Chondrocyte (in vitro differentiated cells): ENCODE measurements around the gene ODR4. TPM values are rescaled to one million over a fixed set of nuclear protein-coding genes. Genes with fewer than 3 reads are reported as not detected.

ENCODE experiments used
- DNase-seq: peaks from one replicate; pipeline ENCODE4 v3.0.0; 2021; ENCODE audit warnings: mixed read lengths, low spot score
- H3K27ac Mint-ChIP-seq: one replicate; pipeline ENCODE4 v1.8.0; 2021; ENCODE audit warnings: mild to moderate bottlenecking, moderate library complexity, mixed read lengths; ENCODE audit not compliant: unreplicated experiment
- H3K27me3 Mint-ChIP-seq: 2 replicates; pipeline ENCODE4 v1.8.0; 2021; ENCODE audit warnings: low read depth, mixed read lengths
- H3K36me3 Mint-ChIP-seq: 2 replicates; pipeline ENCODE4 v1.8.0; 2021; ENCODE audit warnings: low read depth, mixed read lengths
- H3K4me1 Mint-ChIP-seq: 2 replicates; pipeline ENCODE4 v1.8.0; 2021; ENCODE audit warnings: low read depth, mild to moderate bottlenecking, mixed read lengths
- H3K4me3 Mint-ChIP-seq: one replicate; pipeline ENCODE4 v1.8.0; 2021; ENCODE audit warnings: mild to moderate bottlenecking, moderate library complexity, mixed read lengths; ENCODE audit not compliant: unreplicated experiment
- H3K9me3 Mint-ChIP-seq: 2 replicates; pipeline ENCODE4 v1.8.0; 2021; ENCODE audit warnings: low read depth, mixed read lengths
- CTCF ChIP-seq: fragments of 200-600 bp; sonication (generic); IDR thresholded peaks from 2 replicates; pipeline ENCODE4 v1.5.0; 2021; ENCODE audit warnings: antibody characterized with exemption, mild to moderate bottlenecking, moderate library complexity
- total RNA-seq: library from RNA; stranded (reverse); gene quantifications from 3 replicates; pipeline ENCODE4 v1.2.1, GENCODE V29; 2021

The ODR4 gene
- total RNA-seq, 1 donor from 2014 or later: 16.7 TPM

DNA sequence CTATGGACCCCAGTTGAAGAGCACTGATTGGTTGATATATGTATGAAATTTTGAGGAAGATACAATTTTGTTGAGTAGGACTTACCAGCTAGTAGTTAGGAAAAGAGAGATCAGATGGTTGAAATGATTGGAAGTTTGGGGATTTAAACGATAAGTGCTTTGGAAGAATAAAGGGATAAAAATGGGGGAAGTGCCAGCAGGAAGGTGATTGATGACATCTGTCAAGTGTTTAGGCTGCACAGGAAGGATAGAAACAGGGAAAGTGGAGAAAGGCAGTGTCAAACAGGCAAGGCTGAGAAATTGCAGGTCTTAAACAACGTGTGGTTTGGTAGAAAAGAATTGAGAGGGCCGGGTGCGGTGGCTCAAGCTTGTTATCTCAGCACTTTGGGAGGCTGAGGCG lies 62.9 kb downstream of the ODR4 start:
- DNase-seq: no peak

GRCh38 chr1:186440584-186440983 lies 64.9 kb downstream of the ODR4 start:
- Mint-ChIP-seq H3K27ac (no peak overlapping the region), H3K27me3 (no peaks in the 10 kb centered on the region), H3K4me3 (no peak overlapping the region), H3K9me3 (no peaks in the 10 kb centered on the region), H3K36me3 (no peaks in the 10 kb centered on the region), H3K4me1 (no peaks in the 10 kb centered on the region)
- TF ChIP-seq CTCF: no peak
- no peak for DNase-seq

More for the DNA sequence above, 62.9 kb downstream of the ODR4 start:
- Mint-ChIP-seq H3K4me1 (no peaks in the 10 kb centered on the region), H3K4me3 (no peak overlapping the region), H3K27me3 (no peaks in the 10 kb centered on the region), H3K36me3 (no peaks in the 10 kb centered on the region), H3K9me3 (no peaks in the 10 kb centered on the region), H3K27ac (no peak overlapping the region)
- TF ChIP-seq CTCF: no peak

DNA sequence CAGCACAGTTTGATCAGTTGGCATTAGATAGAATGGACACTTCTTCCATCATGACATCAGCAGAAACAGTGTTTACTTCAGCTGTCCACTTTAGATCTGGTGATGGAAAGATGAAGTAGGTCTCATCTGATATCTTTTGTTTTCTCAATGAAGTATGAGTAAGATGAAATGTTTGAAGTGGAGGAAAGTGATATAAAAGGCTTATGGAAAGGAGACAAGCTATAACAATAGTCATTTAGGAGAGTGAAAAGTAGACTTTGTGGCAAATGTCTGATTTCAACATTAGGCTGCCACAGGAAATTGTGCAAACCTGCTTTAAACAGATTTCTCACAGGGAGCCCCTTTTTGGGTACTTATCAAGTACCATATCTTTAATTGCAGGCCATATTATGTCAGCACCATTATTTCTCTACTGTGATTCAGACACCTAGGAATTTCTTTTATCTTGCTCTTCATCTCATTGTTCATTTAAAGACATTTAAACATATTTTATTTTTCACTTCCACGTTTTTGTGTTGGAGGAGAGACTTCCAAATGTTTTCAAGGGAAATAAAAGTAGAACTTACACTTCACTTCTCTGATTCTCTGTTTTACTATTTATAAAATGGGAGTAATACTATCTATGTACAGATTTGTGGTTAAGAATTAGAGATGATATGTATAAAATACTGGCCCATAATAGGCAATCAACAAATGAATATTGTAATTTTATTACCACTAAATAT lies 67.2 kb downstream of the ODR4 start:
- DNase-seq: no peak
- Mint-ChIP-seq H3K4me1 (no peaks in the 10 kb centered on the region), H3K27ac (no peak overlapping the region), H3K4me3 (no peak overlapping the region), H3K9me3 (no peaks in the 10 kb centered on the region), H3K27me3 (no peaks in the 10 kb centered on the region), H3K36me3 (no peaks in the 10 kb centered on the region)
- no peak for TF ChIP-seq CTCF

GRCh38 chr1:186443638-186444037 lies 68.0 kb downstream of the ODR4 start:
- Mint-ChIP-seq H3K4me1 (no peaks in the 10 kb centered on the region), H3K4me3 (no peak overlapping the region), H3K9me3 (no peaks in the 10 kb centered on the region), H3K27ac (no peak overlapping the region), H3K27me3 (no peaks in the 10 kb centered on the region), H3K36me3 (no peaks in the 10 kb centered on the region)
- TF ChIP-seq CTCF: no peak
- DNase-seq: no peak

GRCh38 chr1:186446152-186446551 lies 70.5 kb downstream of the ODR4 start:
- DNase-seq: no peak
- no peaks in the 10 kb centered on the region for H3K9me3 Mint-ChIP-seq
- no peaks in the 10 kb centered on the region for H3K4me1 Mint-ChIP-seq
- no peaks in the 10 kb centered on the region for H3K36me3 Mint-ChIP-seq
- H3K27me3 Mint-ChIP-seq: no peaks in the 10 kb centered on the region
- TF ChIP-seq CTCF: no peak
- H3K27ac Mint-ChIP-seq: no peak overlapping the region
- H3K4me3 Mint-ChIP-seq: no peak overlapping the region
